ENCODE measurements around the gene PRCP. TPM values are rescaled to one million over a fixed set of nuclear protein-coding genes. Genes with fewer than 3 reads are reported as not detected.

PRCP gene
- total and polyA plus RNA-seq, 2 experiments from 2014 or later: 33.3 to 52.8 TPM

- H3K4me1 ChIP-seq (ENCODE audit: insufficient read depth): no peaks in the 10 kb centered on the region
- H3K9me2 ChIP-seq (ENCODE audit: insufficient read depth): no peaks in the 10 kb centered on the region
- Mint-ChIP-seq H3K9me3 (peaks cover 15% of the 10 kb centered on the region), H3K27ac (no peak overlapping the region), H3K4me3 (no peak overlapping the region), H3K27me3 (ENCODE audit: insufficient read depth, low read depth, poor library complexity) (no peaks in the 10 kb centered on the region), H3K36me3 (ENCODE audit: low read depth) (peaks cover 9% of the 10 kb centered on the region; the same call in 1 of the 3 replicates), H3K4me1 (no peaks in the 10 kb centered on the region)
- no peaks in the 10 kb centered on the region for H3F3A ChIP-seq (replicated peaks; ENCODE audit: low read depth)
- H3K36me3 ChIP-seq (ENCODE audit: insufficient read depth): 0 out of 2 replicates have a peak, but pooled peaks cover 3% of the 10 kb centered on the region
- no peak overlapping the region for H3K4me2 ChIP-seq
- no peak overlapping the region for H3K27ac ChIP-seq (ENCODE audit: low read depth)
- H3K4me3 ChIP-seq: no peak overlapping the region
- no peaks in the 10 kb centered on the region for H3K27me3 ChIP-seq (ENCODE audit: insufficient read depth)
- no peak overlapping the region for H2AFZ ChIP-seq
- no peak for ATAC-seq
- H3K79me2 ChIP-seq (replicated peaks; ENCODE audit: insufficient read depth): no peaks in the 10 kb centered on the region
- no peak for DNase-seq (ENCODE audit: low spot score)
- no peaks in the 10 kb centered on the region for H4K20me1 ChIP-seq (replicated peaks; ENCODE audit: insufficient read depth)
- TF ChIP-seq EZH2 (IDR thresholded peaks at IDR 0.05; ENCODE audit: low read depth, unreplicated experiment) (no peak), STAT1 (IDR thresholded peaks at IDR 0.05; ENCODE audit: unreplicated experiment) (no peak), NANOG (IDR thresholded peaks at IDR 0.05; ENCODE audit: borderline replicate concordance) (no peak), ZNF114 (CRISPR knock-in tag; IDR thresholded peaks at IDR 0.05) (no peak), ZNF462 (CRISPR knock-in tag; IDR thresholded peaks at IDR 0.05) (no peak), JUNB (IDR thresholded peaks at IDR 0.05; ENCODE audit: unreplicated experiment) (no peak), ZNF331 (CRISPR knock-in tag; IDR thresholded peaks at IDR 0.05; ENCODE audit: low read depth) (no peak), POLR2AphosphoS5 (IDR thresholded peaks at IDR 0.05; ENCODE audit: low read depth) (no peak), CREB1 (CRISPR knock-in tag; IDR thresholded peaks at IDR 0.05; ENCODE audit: low read depth) (no peak), EZH2phosphoT487 (IDR thresholded peaks at IDR 0.05; ENCODE audit: unreplicated experiment) (no peak)
- TF ChIP-seq, protein P1, sequence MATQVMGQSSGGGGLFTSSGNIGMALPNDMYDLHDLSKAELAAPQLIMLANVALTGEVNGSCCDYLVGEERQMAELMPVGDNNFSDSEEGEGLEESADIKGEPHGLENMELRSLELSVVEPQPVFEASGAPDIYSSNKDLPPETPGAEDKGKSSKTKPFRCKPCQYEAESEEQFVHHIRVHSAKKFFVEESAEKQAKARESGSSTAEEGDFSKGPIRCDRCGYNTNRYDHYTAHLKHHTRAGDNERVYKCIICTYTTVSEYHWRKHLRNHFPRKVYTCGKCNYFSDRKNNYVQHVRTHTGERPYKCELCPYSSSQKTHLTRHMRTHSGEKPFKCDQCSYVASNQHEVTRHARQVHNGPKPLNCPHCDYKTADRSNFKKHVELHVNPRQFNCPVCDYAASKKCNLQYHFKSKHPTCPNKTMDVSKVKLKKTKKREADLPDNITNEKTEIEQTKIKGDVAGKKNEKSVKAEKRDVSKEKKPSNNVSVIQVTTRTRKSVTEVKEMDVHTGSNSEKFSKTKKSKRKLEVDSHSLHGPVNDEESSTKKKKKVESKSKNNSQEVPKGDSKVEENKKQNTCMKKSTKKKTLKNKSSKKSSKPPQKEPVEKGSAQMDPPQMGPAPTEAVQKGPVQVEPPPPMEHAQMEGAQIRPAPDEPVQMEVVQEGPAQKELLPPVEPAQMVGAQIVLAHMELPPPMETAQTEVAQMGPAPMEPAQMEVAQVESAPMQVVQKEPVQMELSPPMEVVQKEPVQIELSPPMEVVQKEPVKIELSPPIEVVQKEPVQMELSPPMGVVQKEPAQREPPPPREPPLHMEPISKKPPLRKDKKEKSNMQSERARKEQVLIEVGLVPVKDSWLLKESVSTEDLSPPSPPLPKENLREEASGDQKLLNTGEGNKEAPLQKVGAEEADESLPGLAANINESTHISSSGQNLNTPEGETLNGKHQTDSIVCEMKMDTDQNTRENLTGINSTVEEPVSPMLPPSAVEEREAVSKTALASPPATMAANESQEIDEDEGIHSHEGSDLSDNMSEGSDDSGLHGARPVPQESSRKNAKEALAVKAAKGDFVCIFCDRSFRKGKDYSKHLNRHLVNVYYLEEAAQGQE (IDR thresholded peaks at IDR 0.05; ENCODE audit: unreplicated experiment): no peak
- TF ChIP-seq, protein P2, sequence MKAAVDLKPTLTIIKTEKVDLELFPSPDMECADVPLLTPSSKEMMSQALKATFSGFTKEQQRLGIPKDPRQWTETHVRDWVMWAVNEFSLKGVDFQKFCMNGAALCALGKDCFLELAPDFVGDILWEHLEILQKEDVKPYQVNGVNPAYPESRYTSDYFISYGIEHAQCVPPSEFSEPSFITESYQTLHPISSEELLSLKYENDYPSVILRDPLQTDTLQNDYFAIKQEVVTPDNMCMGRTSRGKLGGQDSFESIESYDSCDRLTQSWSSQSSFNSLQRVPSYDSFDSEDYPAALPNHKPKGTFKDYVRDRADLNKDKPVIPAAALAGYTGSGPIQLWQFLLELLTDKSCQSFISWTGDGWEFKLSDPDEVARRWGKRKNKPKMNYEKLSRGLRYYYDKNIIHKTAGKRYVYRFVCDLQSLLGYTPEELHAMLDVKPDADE (IDR thresholded peaks at IDR 0.05): no peak
- TF ChIP-seq, protein P3, sequence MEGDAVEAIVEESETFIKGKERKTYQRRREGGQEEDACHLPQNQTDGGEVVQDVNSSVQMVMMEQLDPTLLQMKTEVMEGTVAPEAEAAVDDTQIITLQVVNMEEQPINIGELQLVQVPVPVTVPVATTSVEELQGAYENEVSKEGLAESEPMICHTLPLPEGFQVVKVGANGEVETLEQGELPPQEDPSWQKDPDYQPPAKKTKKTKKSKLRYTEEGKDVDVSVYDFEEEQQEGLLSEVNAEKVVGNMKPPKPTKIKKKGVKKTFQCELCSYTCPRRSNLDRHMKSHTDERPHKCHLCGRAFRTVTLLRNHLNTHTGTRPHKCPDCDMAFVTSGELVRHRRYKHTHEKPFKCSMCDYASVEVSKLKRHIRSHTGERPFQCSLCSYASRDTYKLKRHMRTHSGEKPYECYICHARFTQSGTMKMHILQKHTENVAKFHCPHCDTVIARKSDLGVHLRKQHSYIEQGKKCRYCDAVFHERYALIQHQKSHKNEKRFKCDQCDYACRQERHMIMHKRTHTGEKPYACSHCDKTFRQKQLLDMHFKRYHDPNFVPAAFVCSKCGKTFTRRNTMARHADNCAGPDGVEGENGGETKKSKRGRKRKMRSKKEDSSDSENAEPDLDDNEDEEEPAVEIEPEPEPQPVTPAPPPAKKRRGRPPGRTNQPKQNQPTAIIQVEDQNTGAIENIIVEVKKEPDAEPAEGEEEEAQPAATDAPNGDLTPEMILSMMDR (conservative IDR thresholded peaks at IDR 0.05; ENCODE audit: low read depth in 2 of 2): no peak
Measured at GRCh38 chr11:82949352-82949751, 49.1 kb upstream of the PRCP start.
